ENCODE data around the gene DBF4.
"Not testable (repeated sequence)": the region's sequence is repeated elsewhere in the genome, so short reads cannot be mapped to it uniquely, and the experiment has no call there.

Gene DBF4

GRCh38 chr7:87876040-87876868, at the start of gene DBF4, which contains the start of gene SLC25A40:
TSS of gene DBF4 (plus strand) at chr7:87876493. CDS start at chr7:87876733, 240 bp downstream.
TSS of gene SLC25A40 (minus strand) at chr7:87876360. CDS start at chr7:87858727, 17,633 bp downstream.
- DNase-seq (ENCODE audit: low spot score), result peak; percentile 92

GRCh38 chr7:87828383-87828782, 47.9 kb upstream of the DBF4 start:
- not testable (repeated sequence) for DNase-seq (ENCODE audit: low spot score)

GRCh38 chr7:87831097-87831496, 45.2 kb upstream of the DBF4 start:
- DNase-seq (ENCODE audit: low spot score), result no peak

- no peak for DNase-seq (ENCODE audit: low spot score)
These were observed 43.2 kb upstream of the DBF4 start for GRCh38 chr7:87833130-87833529.

GRCh38 chr7:87837597-87837996, 38.7 kb upstream of the DBF4 start:
- DNase-seq (ENCODE audit: low spot score), result no peak

GRCh38 chr7:87850836-87851593, 25.3 kb upstream of the DBF4 start:
- no peak for DNase-seq (ENCODE audit: low spot score)

- DNase-seq (ENCODE audit: low spot score), result no peak
These were observed 24.0 kb upstream of the DBF4 start for GRCh38 chr7:87852306-87852705.

GRCh38 chr7:87853237-87853864, 22.9 kb upstream of the DBF4 start:
- no peak for DNase-seq (ENCODE audit: low spot score)

- DNase-seq (ENCODE audit: low spot score), result no peak
These were observed 17.7 kb upstream of the DBF4 start for GRCh38 chr7:87858417-87859100.

GRCh38 chr7:87866089-87866488, 10.2 kb upstream of the DBF4 start:
- no peak for DNase-seq (ENCODE audit: low spot score)

GRCh38 chr7:87866533-87866932, 9.8 kb upstream of the DBF4 start:
- DNase-seq (ENCODE audit: low spot score), result not testable (repeated sequence)

GRCh38 chr7:87870471-87870870, 5.8 kb upstream of the DBF4 start:
- no peak for DNase-seq (ENCODE audit: low spot score)

- no peak for DNase-seq (ENCODE audit: low spot score)
These were observed 3.9 kb upstream of the DBF4 start for GRCh38 chr7:87872346-87872745.

GRCh38 chr7:87873328-87873727, 3.0 kb upstream of the DBF4 start:
- not testable (repeated sequence) for DNase-seq (ENCODE audit: low spot score)

GRCh38 chr7:87874066-87874465, 2.2 kb upstream of the DBF4 start:
- DNase-seq (ENCODE audit: low spot score), result no peak

- DNase-seq (ENCODE audit: low spot score), result peak; percentile 6
These were observed 898 bp upstream of the DBF4 start for GRCh38 chr7:87875151-87876039.

GRCh38 chr7:87876869-87877234, 559 bp downstream of the DBF4 start:
- DNase-seq (ENCODE audit: low spot score), result peak; percentile 60

- DNase-seq (ENCODE audit: low spot score), result no peak
These were observed 1.2 kb downstream of the DBF4 start for GRCh38 chr7:87877366-87878040.

GRCh38 chr7:87878208-87878735, 2.0 kb downstream of the DBF4 start:
- peak; percentile 6 for DNase-seq (ENCODE audit: low spot score)

Measured in AG08395 (cell line).